OCI-M1 (cell line): ENCODE results near the gene ZFP36L2.

ENCODE experiments used
- DNase-seq: peaks from one replicate; lab custom pipeline; 2025; lab: John Stamatoyannopoulos, UW

Gene ZFP36L2

GRCh38 chr2:43226558-43226954 is at the start of gene ZFP36L2:
TSS of gene ZFP36L2 (minus strand) at chr2:43226606. CDS start at chr2:43226315, 291 bp downstream.
- DNase-seq, result peak; percentile 98

GRCh38 chr2:43274721-43275120 is 48.3 kb upstream of the ZFP36L2 start:
- DNase-seq, result no peak

- DNase-seq, result no peak
Measured at GRCh38 chr2:43274055-43274454, 47.6 kb upstream of the ZFP36L2 start.

- no peak for DNase-seq
Measured at GRCh38 chr2:43273529-43273928, 47.1 kb upstream of the ZFP36L2 start.

- peak; percentile 32 for DNase-seq
Measured at GRCh38 chr2:43270930-43271615, 44.7 kb upstream of the ZFP36L2 start.

- DNase-seq, result no peak
Measured at GRCh38 chr2:43270461-43270860, 44.1 kb upstream of the ZFP36L2 start.

GRCh38 chr2:43269706-43270105 is 43.3 kb upstream of the ZFP36L2 start:
- no peak for DNase-seq

GRCh38 chr2:43269074-43269572 is 42.7 kb upstream of the ZFP36L2 start:
- DNase-seq, result peak; percentile 50

GRCh38 chr2:43268066-43268953 is 41.9 kb upstream of the ZFP36L2 start:
- no peak for DNase-seq

- DNase-seq, result no peak
Measured at GRCh38 chr2:43267381-43267780, 41.0 kb upstream of the ZFP36L2 start.

- peak; percentile 40 for DNase-seq
Measured at GRCh38 chr2:43266711-43267111, 40.3 kb upstream of the ZFP36L2 start.

GRCh38 chr2:43265421-43265820 is 39.0 kb upstream of the ZFP36L2 start:
- DNase-seq, result no peak

- no peak for DNase-seq
Measured at GRCh38 chr2:43265001-43265400, 38.6 kb upstream of the ZFP36L2 start.

- no peak for DNase-seq
Measured at GRCh38 chr2:43262951-43263350, 36.5 kb upstream of the ZFP36L2 start.

GRCh38 chr2:43262239-43262638 is 35.8 kb upstream of the ZFP36L2 start:
- no peak for DNase-seq

GRCh38 chr2:43259512-43259911 is 33.1 kb upstream of the ZFP36L2 start:
- DNase-seq, result no peak

GRCh38 chr2:43258547-43259156 is 32.2 kb upstream of the ZFP36L2 start:
- no peak for DNase-seq

GRCh38 chr2:43255296-43255910 is 29.0 kb upstream of the ZFP36L2 start:
- no peak for DNase-seq

GRCh38 chr2:43254331-43254730 is 27.9 kb upstream of the ZFP36L2 start:
- DNase-seq, result no peak

GRCh38 chr2:43251171-43251731 is 24.8 kb upstream of the ZFP36L2 start:
- DNase-seq, result no peak

- no peak for DNase-seq
Measured at GRCh38 chr2:43250015-43250414, 23.6 kb upstream of the ZFP36L2 start.

- DNase-seq, result no peak
Measured at GRCh38 chr2:43248621-43249020, 22.2 kb upstream of the ZFP36L2 start.
